ENCODE data around the gene INHBE.

GRCh38 chr12:57467915-57468314 is 12.8 kb downstream of the INHBE start:
- TF ChIP-seq CTCF (tag by site-specific recombination; IDR thresholded peaks at IDR 0.05) (no peak), ZNF211 (tag by site-specific recombination; IDR thresholded peaks at IDR 0.05; ENCODE audit: low read depth) (no peak), TSHZ1 (tag by site-specific recombination; IDR thresholded peaks at IDR 0.05; ENCODE audit: borderline replicate concordance) (no peak), PRDM1 (tag by site-specific recombination; IDR thresholded peaks at IDR 0.05) (no peak), ZNF112 (tag by site-specific recombination; IDR thresholded peaks at IDR 0.05) (no peak), ZNF404 (tag by site-specific recombination; IDR thresholded peaks at IDR 0.05) (no peak), ZNF266 (tag by site-specific recombination; IDR thresholded peaks at IDR 0.05; ENCODE audit: low read depth) (no peak), ZBTB7A (tag by site-specific recombination; IDR thresholded peaks at IDR 0.05; ENCODE audit: low read depth) (no peak), KLF16 (tag by site-specific recombination; IDR thresholded peaks at IDR 0.05) (no peak), ZNF830 (tag by site-specific recombination; IDR thresholded peaks at IDR 0.05; ENCODE audit: low read depth) (no peak), HOXA7 (CRISPR knock-in tag; IDR thresholded peaks at IDR 0.05; ENCODE audit: borderline replicate concordance) (no peak)
- TF ChIP-seq, protein P1, sequence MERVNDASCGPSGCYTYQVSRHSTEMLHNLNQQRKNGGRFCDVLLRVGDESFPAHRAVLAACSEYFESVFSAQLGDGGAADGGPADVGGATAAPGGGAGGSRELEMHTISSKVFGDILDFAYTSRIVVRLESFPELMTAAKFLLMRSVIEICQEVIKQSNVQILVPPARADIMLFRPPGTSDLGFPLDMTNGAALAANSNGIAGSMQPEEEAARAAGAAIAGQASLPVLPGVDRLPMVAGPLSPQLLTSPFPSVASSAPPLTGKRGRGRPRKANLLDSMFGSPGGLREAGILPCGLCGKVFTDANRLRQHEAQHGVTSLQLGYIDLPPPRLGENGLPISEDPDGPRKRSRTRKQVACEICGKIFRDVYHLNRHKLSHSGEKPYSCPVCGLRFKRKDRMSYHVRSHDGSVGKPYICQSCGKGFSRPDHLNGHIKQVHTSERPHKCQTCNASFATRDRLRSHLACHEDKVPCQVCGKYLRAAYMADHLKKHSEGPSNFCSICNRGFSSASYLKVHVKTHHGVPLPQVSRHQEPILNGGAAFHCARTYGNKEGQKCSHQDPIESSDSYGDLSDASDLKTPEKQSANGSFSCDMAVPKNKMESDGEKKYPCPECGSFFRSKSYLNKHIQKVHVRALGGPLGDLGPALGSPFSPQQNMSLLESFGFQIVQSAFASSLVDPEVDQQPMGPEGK (tag by site-specific recombination; IDR thresholded peaks at IDR 0.05) = no peak

All from HEK293 (cell line).